ENCODE results near the gene CORO2A.

CORO2A gene

GRCh38 chr9:98211260-98211659 is 18.8 kb upstream of the CORO2A start:
- no peak overlapping the region for H3K27ac Mint-ChIP-seq
- H3K36me3 Mint-ChIP-seq = peaks cover 8% of the 10 kb centered on the region
- peaks cover 1% of the 10 kb centered on the region for H3K4me1 Mint-ChIP-seq
- H3K27me3 Mint-ChIP-seq = no peaks in the 10 kb centered on the region
- no peaks in the 10 kb centered on the region for H3K9me3 Mint-ChIP-seq
- no peak for DNase-seq
- CTCF ChIA-PET = no interaction called here
- no peak overlapping the region for H3K4me3 Mint-ChIP-seq

DNA sequence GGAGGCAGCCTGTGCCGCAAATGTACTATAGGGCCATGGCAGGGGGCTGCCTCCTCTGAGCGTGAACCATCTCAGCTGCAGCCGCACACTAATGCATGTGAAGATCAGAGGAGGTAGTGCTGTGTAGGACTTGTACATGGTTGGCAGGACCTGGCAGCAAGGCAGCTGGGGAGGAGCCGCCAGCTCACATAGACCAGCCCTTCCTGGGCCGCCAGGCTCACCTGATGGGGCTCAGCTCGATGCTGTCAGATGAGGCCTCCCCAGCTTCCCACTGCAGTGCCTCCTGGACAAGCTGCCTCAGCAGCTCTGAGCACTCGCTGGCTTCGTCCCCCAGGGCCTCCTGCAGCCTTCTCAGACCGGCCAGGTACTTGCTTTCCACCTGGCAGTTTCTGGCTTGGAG is 18.0 kb upstream of the CORO2A start:
- Mint-ChIP-seq H3K27ac (no peak overlapping the region), H3K4me1 (peaks cover 7% of the 10 kb centered on the region), H3K36me3 (peaks cover 8% of the 10 kb centered on the region), H3K4me3 (no peak overlapping the region), H3K9me3 (no peaks in the 10 kb centered on the region), H3K27me3 (no peaks in the 10 kb centered on the region)
- CTCF ChIA-PET = interaction anchor here (0.9 kb wide), 1 partner anchor 92 kb away, joined by 3 read pairs; no protein-coding TSS in a partner anchor
- DNase-seq = no peak

- no peaks in the 10 kb centered on the region for H3K27me3 Mint-ChIP-seq
- CTCF ChIA-PET = interaction anchor here (1.5 kb wide), 1 partner anchor 29 kb away, joined by 3 read pairs; no protein-coding TSS in a partner anchor
- no peak overlapping the region for H3K27ac Mint-ChIP-seq
- H3K36me3 Mint-ChIP-seq = peaks cover 8% of the 10 kb centered on the region
- H3K4me1 Mint-ChIP-seq = peaks cover 7% of the 10 kb centered on the region
- DNase-seq = no peak
- no peaks in the 10 kb centered on the region for H3K9me3 Mint-ChIP-seq
- H3K4me3 Mint-ChIP-seq = no peak overlapping the region
These were observed 17.1 kb upstream of the CORO2A start for GRCh38 chr9:98209530-98209929.

GRCh38 chr9:98208635-98209034 is 16.2 kb upstream of the CORO2A start:
- no peak for DNase-seq
- H3K4me3 Mint-ChIP-seq = no peak overlapping the region
- H3K27me3 Mint-ChIP-seq = no peaks in the 10 kb centered on the region
- H3K4me1 Mint-ChIP-seq = peaks cover 7% of the 10 kb centered on the region
- no peaks in the 10 kb centered on the region for H3K9me3 Mint-ChIP-seq
- peaks cover 6% of the 10 kb centered on the region for H3K36me3 Mint-ChIP-seq
- CTCF ChIA-PET = interaction anchor here (0.5 to 4.6 kb wide), 3 partner anchors 30 to 135 kb away, joined by 3 to 26 read pairs (median 3); no protein-coding TSS in a partner anchor
- H3K27ac Mint-ChIP-seq = no peak overlapping the region

DNA sequence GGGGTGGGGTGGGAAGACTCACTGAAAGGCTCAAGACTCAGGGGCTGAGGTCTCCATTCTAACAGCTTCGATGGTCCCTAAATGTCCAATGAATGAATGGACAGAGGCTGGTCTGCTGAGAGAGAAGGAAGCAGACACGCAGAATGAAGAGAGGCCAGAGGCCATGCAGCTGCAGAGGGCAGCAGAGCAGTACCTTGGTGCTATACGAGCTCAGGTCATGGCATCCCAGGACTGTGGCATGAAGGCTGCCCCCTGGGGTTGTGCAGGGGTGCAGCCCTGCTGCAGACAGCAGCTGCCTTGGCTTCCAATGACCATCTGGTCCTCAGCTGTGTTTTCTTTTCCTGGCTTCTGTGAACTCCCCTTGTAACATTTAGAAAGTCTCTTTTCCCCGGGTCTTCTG is 15.2 kb upstream of the CORO2A start:
- H3K27me3 Mint-ChIP-seq = no peaks in the 10 kb centered on the region

DNA sequence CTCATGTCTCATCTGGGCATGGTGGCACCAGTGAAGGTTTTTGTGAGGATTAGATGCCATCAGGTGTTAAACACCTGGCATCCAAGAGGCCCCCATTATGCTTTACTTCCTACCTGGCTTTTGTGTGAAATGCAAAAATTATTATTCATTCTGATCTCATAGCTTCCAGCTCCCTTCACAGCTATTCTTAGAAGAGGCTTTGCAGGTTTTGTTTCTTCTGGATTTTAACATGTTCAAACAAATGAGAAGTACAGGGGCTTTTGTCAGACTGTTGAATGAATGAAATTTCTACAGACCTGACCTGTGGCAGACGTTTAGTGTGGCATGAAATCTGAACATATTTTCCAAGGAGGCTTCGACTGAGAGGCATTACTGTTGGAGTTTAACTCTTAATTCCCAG is 14.3 kb upstream of the CORO2A start:
- Mint-ChIP-seq H3K4me3 (no peak overlapping the region), H3K9me3 (no peaks in the 10 kb centered on the region)
- CTCF ChIA-PET = interaction anchor here (2.3 to 4.6 kb wide), 3 partner anchors 13 to 89 kb away, joined by 7 to 26 read pairs (median 9); partner anchors contain the start of gene TRIM14

More for the DNA sequence above, 15.2 kb upstream of the CORO2A start:
- Mint-ChIP-seq H3K4me3 (no peak overlapping the region), H3K4me1 (peaks cover 7% of the 10 kb centered on the region), H3K36me3 (peaks cover 6% of the 10 kb centered on the region), H3K9me3 (no peaks in the 10 kb centered on the region), H3K27ac (no peak overlapping the region)
- CTCF ChIA-PET = interaction anchor here (0.5 to 4.6 kb wide), 3 partner anchors 10 to 56 kb away, joined by 3 to 26 read pairs (median 4); no protein-coding TSS in a partner anchor
- DNase-seq = no peak

GRCh38 chr9:98204692-98205091 is 12.3 kb upstream of the CORO2A start:
- no peak for DNase-seq
- no peaks in the 10 kb centered on the region for H3K27me3 Mint-ChIP-seq
- no peak overlapping the region for H3K27ac Mint-ChIP-seq
- H3K36me3 Mint-ChIP-seq = peaks cover 3% of the 10 kb centered on the region
- CTCF ChIA-PET = interaction anchor here (0.8 to 4.6 kb wide), 12 partner anchors 8 to 140 kb away, joined by 3 to 26 read pairs (median 4); partner anchors contain the start of genes CORO2A and TRIM14
- H3K4me1 Mint-ChIP-seq = peaks cover 7% of the 10 kb centered on the region
- H3K4me3 Mint-ChIP-seq = no peak overlapping the region
- no peaks in the 10 kb centered on the region for H3K9me3 Mint-ChIP-seq

More for the DNA sequence above, 14.3 kb upstream of the CORO2A start:
- Mint-ChIP-seq H3K27ac (no peak overlapping the region), H3K4me1 (peaks cover 7% of the 10 kb centered on the region), H3K27me3 (no peaks in the 10 kb centered on the region), H3K36me3 (peaks cover 3% of the 10 kb centered on the region)
- no peak for DNase-seq

GRCh38 chr9:98203153-98203552 is 10.7 kb upstream of the CORO2A start:
- Mint-ChIP-seq H3K27me3 (no peaks in the 10 kb centered on the region), H3K4me1 (peaks cover 7% of the 10 kb centered on the region), H3K36me3 (peaks cover 3% of the 10 kb centered on the region), H3K9me3 (no peaks in the 10 kb centered on the region), H3K4me3 (no peak overlapping the region), H3K27ac (no peak overlapping the region)
- DNase-seq = no peak
- CTCF ChIA-PET = interaction anchor here (1.3 to 1.5 kb wide), 2 partner anchors 60 to 129 kb away, joined by 4 read pairs; no protein-coding TSS in a partner anchor

DNA sequence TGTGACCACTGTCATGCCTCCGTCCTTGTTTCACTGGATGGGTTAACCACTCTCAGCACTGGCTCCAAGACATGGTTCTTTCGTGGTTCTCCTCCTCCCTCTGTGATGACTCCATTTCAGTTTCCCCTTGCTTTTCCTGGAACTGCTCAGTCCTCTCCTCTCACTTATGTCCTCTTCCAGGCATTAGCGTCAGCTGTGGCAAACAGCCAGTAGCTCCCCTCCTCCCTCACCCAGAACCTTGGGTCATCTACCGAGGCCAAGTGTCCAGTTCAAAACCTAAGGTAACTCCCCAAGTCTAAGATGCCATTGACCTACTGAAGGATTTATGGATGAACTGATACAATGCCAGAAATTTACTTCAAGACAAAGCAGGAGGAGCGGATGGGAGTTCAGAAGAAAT is 9.8 kb upstream of the CORO2A start:
- no peak overlapping the region for H3K4me3 Mint-ChIP-seq
- no peak overlapping the region for H3K27ac Mint-ChIP-seq
- peaks cover 7% of the 10 kb centered on the region for H3K4me1 Mint-ChIP-seq
- CTCF ChIA-PET = no interaction called here
- no peaks in the 10 kb centered on the region for H3K27me3 Mint-ChIP-seq
- no peaks in the 10 kb centered on the region for H3K36me3 Mint-ChIP-seq
- DNase-seq = no peak
- no peaks in the 10 kb centered on the region for H3K9me3 Mint-ChIP-seq

- Mint-ChIP-seq H3K36me3 (no peaks in the 10 kb centered on the region), H3K27me3 (no peaks in the 10 kb centered on the region), H3K4me3 (no peak overlapping the region), H3K4me1 (peaks cover 7% of the 10 kb centered on the region), H3K9me3 (no peaks in the 10 kb centered on the region), H3K27ac (no peak overlapping the region)
- CTCF ChIA-PET = no interaction called here
- DNase-seq = no peak
These were observed 9.3 kb upstream of the CORO2A start for GRCh38 chr9:98201749-98202148.

DNA sequence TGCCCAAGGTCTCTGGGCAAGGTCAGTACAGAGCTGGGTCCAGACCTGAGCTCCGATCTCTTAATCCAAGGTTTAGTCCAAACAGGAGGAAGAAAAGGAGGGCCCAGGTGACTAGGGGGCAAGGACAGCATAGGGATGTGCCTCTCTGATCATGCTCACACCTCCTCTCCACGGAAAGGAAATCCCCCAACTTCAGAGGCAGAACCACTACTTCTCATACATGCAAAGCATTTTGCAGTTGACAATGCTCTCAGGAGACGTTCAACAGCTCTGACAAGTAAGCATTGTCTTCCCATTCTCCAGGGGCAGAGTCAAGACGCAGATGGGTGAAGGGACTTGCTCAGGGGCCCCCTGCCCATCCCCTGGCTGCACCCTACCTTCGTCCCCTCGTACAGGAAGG is 8.7 kb upstream of the CORO2A start:
- H3K4me1 Mint-ChIP-seq = peaks cover 5% of the 10 kb centered on the region

GRCh38 chr9:98199388-98200033 is 7.1 kb upstream of the CORO2A start:
- H3K36me3 Mint-ChIP-seq = no peaks in the 10 kb centered on the region
- CTCF ChIA-PET = no interaction called here

More for the DNA sequence above, 8.7 kb upstream of the CORO2A start:
- Mint-ChIP-seq H3K27me3 (no peaks in the 10 kb centered on the region), H3K27ac (no peak overlapping the region), H3K36me3 (no peaks in the 10 kb centered on the region), H3K9me3 (no peaks in the 10 kb centered on the region), H3K4me3 (no peak overlapping the region)
- no peak for DNase-seq
- CTCF ChIA-PET = no interaction called here

DNA sequence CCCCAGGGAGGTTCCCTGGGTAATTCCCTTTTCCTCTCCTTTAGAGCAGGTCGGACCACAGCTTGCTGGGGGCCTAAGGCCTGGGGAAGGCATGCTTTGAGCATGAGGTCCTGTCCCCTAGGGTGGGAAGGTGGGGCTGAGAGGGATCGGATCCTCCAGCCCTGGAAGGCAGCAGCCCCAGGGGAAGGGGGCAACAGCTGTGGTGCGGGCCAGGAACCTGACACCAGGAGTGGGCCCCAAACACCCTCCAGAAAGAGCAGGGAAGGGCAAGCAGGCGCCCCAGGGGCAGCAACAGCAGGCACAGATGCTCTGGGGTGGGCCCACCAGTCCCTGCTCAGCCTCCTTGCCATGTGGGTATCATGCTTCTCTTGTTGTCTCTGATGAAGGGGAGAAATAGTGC is 3.2 kb upstream of the CORO2A start:
- no peaks in the 10 kb centered on the region for H3K36me3 Mint-ChIP-seq
- H3K9me3 Mint-ChIP-seq = no peaks in the 10 kb centered on the region
- H3K4me1 Mint-ChIP-seq = peaks cover 14% of the 10 kb centered on the region
- peaks cover 15% of the 10 kb centered on the region for H3K27me3 Mint-ChIP-seq
- no peak overlapping the region for H3K4me3 Mint-ChIP-seq
- CTCF ChIA-PET = interaction anchor here (1.2 kb wide), 1 partner anchor 10 kb away, joined by 5 read pairs; no protein-coding TSS in a partner anchor
- no peak overlapping the region for H3K27ac Mint-ChIP-seq
- no peak for DNase-seq

More at GRCh38 chr9:98199388-98200033, 7.1 kb upstream of the CORO2A start:
- no peak for DNase-seq
- no peaks in the 10 kb centered on the region for H3K9me3 Mint-ChIP-seq
- H3K27me3 Mint-ChIP-seq = peaks cover 7% of the 10 kb centered on the region
- H3K27ac Mint-ChIP-seq = no peak overlapping the region
- no peak overlapping the region for H3K4me3 Mint-ChIP-seq
- no peaks in the 10 kb centered on the region for H3K4me1 Mint-ChIP-seq

DNA sequence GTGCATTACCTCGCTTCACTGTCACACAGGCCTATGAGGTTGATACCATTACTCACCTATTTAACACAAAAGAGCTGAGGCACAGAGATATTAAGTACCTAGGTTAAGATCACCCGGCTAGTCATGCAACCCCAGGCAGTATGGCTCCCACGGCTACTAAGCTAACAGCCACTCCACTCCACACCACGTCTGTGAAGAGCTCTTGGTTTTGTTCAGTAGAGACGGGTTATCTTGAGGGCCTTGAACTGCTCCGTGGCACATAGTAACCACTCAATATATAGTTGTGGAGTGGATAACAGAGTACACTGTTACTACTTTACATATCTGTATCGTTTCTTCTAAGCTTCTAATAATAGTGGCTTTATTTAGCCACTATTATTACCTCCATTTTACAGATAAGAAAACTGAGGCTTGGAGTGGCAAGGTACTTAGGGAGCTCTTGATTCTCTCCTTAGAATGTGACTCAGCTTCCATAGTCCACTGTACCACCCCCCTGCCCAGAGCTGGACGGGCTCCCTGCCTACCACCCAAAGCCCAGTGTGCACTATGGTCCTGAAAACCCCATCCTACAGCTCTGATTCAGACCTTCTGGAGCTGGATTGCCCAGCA is 1.0 kb upstream of the CORO2A start:
- CTCF ChIA-PET = interaction anchor here (0.5 to 1.3 kb wide), 9 partner anchors 11 to 121 kb away, joined by 3 to 7 read pairs (median 3); partner anchors contain the start of gene TRIM14
- H3K36me3 Mint-ChIP-seq = no peaks in the 10 kb centered on the region
- DNase-seq = no peak
- peaks cover 15% of the 10 kb centered on the region for H3K27me3 Mint-ChIP-seq
- peak overlapping the region; percentile 78 for H3K27ac Mint-ChIP-seq
- H3K4me3 Mint-ChIP-seq = peak overlapping the region; percentile 79
- no peaks in the 10 kb centered on the region for H3K9me3 Mint-ChIP-seq
- peaks cover 30% of the 10 kb centered on the region for H3K4me1 Mint-ChIP-seq
